Neural progenitor cell (in vitro differentiated cells): Measurements from ENCODE around the gene CDCA4.

Experiments used
- CTCF ChIP-seq: fragments of 200-600 bp; sonication (generic); IDR thresholded peaks from 2 replicates; pipeline ENCODE4 v1.5.1; 2017; ENCODE audit warnings: antibody characterized with exemption, mild to moderate bottlenecking
- EZH2 ChIP-seq: fragments of 200-600 bp; sonication (generic); IDR thresholded peaks from 2 replicates; pipeline ENCODE4 v1.6.1; 2017; ENCODE audit warnings: antibody characterized with exemption, mild to moderate bottlenecking, moderate library complexity

GRCh38 chr14:105014032-105014431 lies 6.9 kb downstream of the CDCA4 start:
- no peak for TF ChIP-seq CTCF
- no peak for TF ChIP-seq EZH2
